WERI-Rb-1 (cell line): ENCODE results near the gene CCDC88B.
A peak's percentile ranks its signal among the peaks of the same experiment; 100 is the strongest.

Source experiments
- DNase-seq: peaks from one replicate; pipeline ENCODE4 v3.0.0-alpha.2; 2020
- H3K27ac ChIP-seq: fragments of 250-450 bp; sonication (Bioruptor Pico); 2 replicates; pipeline ENCODE4 v1.5.1; 2020; ENCODE audit warnings: mild to moderate bottlenecking, moderate library complexity
- H3K27me3 ChIP-seq: fragments of 250-450 bp; sonication (Bioruptor Pico); 2 replicates; pipeline ENCODE4 v1.5.1; 2021; ENCODE audit warnings: mild to moderate bottlenecking, low read depth, moderate library complexity; ENCODE audit not compliant: insufficient read depth, severe bottlenecking
- H3K36me3 ChIP-seq: fragments of 250-450 bp; sonication (Bioruptor Pico); 2 replicates; pipeline ENCODE4 v1.5.1; 2020; ENCODE audit warnings: mild to moderate bottlenecking, moderate library complexity
- H3K4me3 ChIP-seq: 2 replicates; pipeline ENCODE4 v1.5.1; 2011; ENCODE audit warnings: low read depth, mild to moderate bottlenecking, control low read depth, low read length
- H3K9me3 ChIP-seq: fragments of 250-450 bp; sonication (Bioruptor Pico); 2 replicates; pipeline ENCODE4 v1.5.1; 2021; ENCODE audit warnings: mild to moderate bottlenecking, moderate library complexity; ENCODE audit not compliant: severe bottlenecking
- TF ChIP-seq, protein P1 (sequence below): IDR thresholded peaks from 2 replicates; pipeline ENCODE4 v1.5.1; 2011; ENCODE audit warnings: low read depth, mild to moderate bottlenecking, control low read depth, inconsistent platforms, low read length

Gene CCDC88B

DNA sequence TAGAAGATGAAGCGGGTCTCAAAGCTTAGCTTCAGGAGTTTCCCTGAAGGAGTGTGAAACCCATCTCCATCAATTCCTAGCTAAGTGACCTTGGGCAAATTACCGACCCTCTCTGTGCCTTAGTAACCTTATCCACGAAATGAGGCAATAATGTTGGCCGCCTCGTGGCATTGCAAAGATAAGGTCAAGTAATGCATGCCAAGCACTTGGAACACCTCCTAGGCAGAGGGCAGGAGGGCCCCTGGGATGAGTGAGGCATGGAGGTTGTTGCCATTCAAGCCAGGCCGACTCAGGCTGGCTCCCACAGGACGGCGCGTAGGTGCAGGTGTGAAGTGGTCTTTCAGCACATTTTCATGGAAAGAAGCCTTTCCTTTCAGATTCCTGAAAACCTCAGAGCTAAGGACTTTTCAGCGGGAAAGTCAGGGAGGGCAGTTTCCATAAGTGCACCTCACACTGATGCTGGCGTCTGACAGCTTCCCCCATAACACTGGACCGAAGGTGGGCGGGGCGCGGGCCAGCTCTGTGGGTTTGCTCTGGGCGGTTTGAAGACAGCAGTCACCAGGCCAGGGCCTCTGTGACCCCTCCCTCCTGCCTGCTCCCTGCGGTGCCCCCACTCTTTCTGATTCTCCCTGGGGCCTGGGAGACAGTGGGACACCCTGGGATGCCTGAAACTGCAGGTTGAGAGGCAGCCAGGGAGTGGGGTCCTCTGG, 44.2 kb downstream of the CCDC88B start:
- TF ChIP-seq, protein P1, sequence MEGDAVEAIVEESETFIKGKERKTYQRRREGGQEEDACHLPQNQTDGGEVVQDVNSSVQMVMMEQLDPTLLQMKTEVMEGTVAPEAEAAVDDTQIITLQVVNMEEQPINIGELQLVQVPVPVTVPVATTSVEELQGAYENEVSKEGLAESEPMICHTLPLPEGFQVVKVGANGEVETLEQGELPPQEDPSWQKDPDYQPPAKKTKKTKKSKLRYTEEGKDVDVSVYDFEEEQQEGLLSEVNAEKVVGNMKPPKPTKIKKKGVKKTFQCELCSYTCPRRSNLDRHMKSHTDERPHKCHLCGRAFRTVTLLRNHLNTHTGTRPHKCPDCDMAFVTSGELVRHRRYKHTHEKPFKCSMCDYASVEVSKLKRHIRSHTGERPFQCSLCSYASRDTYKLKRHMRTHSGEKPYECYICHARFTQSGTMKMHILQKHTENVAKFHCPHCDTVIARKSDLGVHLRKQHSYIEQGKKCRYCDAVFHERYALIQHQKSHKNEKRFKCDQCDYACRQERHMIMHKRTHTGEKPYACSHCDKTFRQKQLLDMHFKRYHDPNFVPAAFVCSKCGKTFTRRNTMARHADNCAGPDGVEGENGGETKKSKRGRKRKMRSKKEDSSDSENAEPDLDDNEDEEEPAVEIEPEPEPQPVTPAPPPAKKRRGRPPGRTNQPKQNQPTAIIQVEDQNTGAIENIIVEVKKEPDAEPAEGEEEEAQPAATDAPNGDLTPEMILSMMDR = no peak
- H3K9me3 ChIP-seq = peaks cover 2% of the 10 kb centered on the region
- H3K4me3 ChIP-seq = no peak overlapping the region
- H3K27me3 ChIP-seq = no peaks in the 10 kb centered on the region
- no peaks in the 10 kb centered on the region for H3K36me3 ChIP-seq
- DNase-seq = no peak
- no peak overlapping the region for H3K27ac ChIP-seq

DNA sequence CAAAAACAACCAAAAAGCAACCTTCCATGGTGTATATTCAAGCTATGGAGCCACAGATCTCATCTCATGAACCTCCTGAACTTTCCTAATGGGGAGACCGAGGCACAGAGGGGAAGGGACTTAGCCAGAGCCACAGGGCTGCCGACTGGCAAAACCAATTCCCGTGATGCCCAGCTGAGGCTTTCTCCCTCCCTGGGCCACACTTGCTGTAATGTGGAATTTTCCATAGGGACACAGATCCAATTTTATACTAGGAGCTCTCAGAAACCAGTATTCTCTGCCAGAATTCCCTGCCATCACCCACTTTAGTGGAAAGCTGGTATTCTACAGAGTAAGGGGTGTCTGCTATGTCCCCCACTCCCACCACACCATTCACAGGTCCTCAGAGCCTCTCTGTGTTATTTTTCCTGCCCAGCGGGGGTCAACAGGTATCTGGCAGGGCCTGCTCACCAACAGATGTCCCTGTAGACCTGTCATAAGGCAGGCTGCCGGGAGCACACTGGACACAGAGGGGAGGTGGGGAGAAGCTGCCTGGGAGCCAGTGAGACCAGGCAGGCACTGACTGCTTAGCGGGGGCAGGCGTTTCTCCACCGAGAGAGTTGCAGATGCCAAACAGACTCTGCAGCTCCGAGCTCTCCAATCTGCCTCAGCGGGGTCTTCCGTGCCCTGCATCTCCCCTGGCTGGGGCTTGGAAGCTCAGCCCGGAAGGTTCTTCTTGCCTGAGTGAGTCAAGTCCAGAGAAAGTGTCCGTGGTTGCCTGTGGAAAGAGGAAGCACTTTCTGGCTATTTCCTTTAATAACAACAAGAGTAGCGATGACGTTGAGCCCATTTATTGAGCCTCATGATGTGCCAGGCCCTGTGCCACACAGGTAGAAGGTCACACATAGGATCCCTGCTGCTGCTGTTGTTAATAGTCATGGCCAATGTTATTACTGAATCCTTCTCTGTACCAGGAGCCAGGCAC, 45.3 kb downstream of the CCDC88B start:
- TF ChIP-seq, protein P1 = peak; percentile 59
- Histone ChIP-seq H3K36me3 (no peaks in the 10 kb centered on the region), H3K4me3 (no peak overlapping the region), H3K27ac (no peak overlapping the region), H3K27me3 (no peaks in the 10 kb centered on the region), H3K9me3 (no peaks in the 10 kb centered on the region)
- DNase-seq = peak; percentile 82

DNA sequence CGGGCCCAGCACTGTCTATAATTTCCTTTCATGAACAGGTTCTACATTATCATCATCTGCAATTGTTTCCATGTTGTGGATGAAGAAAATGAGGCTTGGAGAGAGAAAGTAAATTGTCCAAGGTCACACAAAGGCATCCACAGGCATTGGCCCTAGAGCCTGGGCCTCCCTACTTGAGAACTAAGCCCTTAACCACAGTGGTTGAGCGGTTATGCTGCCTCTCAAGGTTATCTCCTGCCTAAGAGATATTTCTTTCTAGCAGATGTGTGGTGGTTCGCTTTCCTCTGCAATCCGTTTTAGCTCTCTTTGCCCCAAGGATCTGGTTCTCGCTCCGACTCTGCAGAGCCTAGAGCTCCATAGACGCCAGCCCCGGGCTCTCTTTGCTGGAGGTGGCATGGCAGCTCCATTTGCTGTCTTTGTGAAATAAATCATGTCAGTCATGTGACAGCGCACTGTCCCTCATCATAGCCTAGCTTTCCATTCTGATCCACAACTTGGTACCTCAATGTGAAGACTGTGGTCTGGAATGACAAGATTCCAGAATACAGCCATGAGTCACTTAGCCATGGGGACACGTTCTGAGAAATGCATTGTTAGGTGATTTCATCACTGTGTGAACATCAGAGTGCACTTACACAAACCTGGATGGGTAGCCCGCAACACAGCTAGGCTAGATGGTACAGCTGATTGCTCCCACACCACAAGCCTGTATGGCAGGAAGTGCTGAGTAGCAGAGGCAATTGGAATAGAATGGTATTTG, 46.1 kb downstream of the CCDC88B start:
- no peak overlapping the region for H3K27ac ChIP-seq
- H3K27me3 ChIP-seq = no peaks in the 10 kb centered on the region
- no peak overlapping the region for H3K4me3 ChIP-seq
- TF ChIP-seq, protein P1 = no peak
- no peak for DNase-seq
- H3K36me3 ChIP-seq = no peaks in the 10 kb centered on the region
- H3K9me3 ChIP-seq = no peaks in the 10 kb centered on the region

DNA sequence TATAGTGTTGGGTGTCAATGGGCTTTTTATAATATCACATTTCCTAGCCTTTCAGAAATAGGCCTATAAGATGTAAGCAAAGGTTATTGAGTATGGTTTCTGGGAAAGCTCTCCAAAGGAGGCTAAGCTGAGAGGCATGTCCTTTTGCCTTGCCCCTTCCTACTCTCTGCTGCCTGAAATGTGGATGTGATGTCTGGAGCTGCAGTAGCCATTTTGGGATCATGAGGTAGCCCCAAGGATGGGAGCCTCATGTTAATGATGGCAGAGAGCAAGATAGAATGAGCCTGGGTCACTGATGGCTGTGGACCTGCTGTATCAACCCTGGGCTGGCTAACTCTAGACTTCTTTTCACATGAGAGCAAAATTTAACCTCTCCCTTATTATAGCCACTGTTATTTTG, 47.9 kb downstream of the CCDC88B start:
- DNase-seq = no peak
- Histone ChIP-seq H3K9me3 (no peaks in the 10 kb centered on the region), H3K27me3 (no peaks in the 10 kb centered on the region), H3K27ac (no peak overlapping the region), H3K36me3 (no peaks in the 10 kb centered on the region), H3K4me3 (no peak overlapping the region)
- TF ChIP-seq, protein P1 = no peak

DNA sequence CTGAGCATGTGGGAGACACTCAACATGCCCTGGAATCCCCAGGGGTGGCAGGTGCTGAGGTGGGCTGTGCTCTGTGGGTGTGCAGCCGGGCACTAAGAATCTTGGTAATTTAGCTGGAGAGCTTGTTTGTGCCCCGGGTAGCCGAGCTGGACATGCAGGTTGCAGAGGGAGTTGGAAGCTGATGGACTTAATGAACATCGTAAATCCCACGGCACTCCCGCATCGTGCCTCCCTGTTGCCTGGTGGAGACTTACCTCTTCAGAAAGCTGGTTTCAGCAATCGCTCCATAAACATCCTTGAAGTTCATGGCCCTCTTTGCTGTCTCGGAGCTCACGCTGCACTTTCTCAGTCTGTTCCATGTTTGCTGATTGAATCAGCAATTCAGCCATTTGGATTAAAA, 48.9 kb downstream of the CCDC88B start:
- no peaks in the 10 kb centered on the region for H3K27me3 ChIP-seq
- no peak overlapping the region for H3K4me3 ChIP-seq
- no peak overlapping the region for H3K27ac ChIP-seq
- H3K36me3 ChIP-seq = no peaks in the 10 kb centered on the region
- H3K9me3 ChIP-seq = no peaks in the 10 kb centered on the region
- no peak for DNase-seq
- TF ChIP-seq, protein P1 = no peak
